ENCODE measurements around the gene DDR1. TPM values are rescaled to one million over a fixed set of nuclear protein-coding genes. Genes with fewer than 3 reads are reported as not detected.
"Not testable (repeated sequence)": the region's sequence is repeated elsewhere in the genome, so short reads cannot be mapped to it uniquely, and the experiment has no call there.

Gene DDR1
- total and polyA plus RNA-seq, 4 donors = 143 to 452 (median 286) TPM

- DNase-seq (ENCODE audit: low read depth in 4 of 6, low spot score in 6 of 6) = no peak
- no CpG with 5 or more reads among the region's 1 CpG for WGBS (ENCODE audit: insufficient coverage)
- Histone ChIP-seq H3K4me3 (ENCODE audit: low read depth, low read length) (no peak overlapping the region), H3K36me3 (ENCODE audit: control insufficient read depth, insufficient read depth, low read length) (peaks cover 46% of the 10 kb centered on the region), H3K9me3 (ENCODE audit: control insufficient read depth, insufficient read depth, low read length) (no peaks in the 10 kb centered on the region), H3K27ac (ENCODE audit: low read depth, low read length) (no peak overlapping the region), H3K4me1 (ENCODE audit: control insufficient read depth, insufficient read depth, low read length) (no peaks in the 10 kb centered on the region), H3K27me3 (ENCODE audit: control insufficient read depth, insufficient read depth, low read length) (no peaks in the 10 kb centered on the region)
Measured at GRCh38 chr6:30900863-30901417, 16.6 kb downstream of the DDR1 start.

GRCh38 chr6:30901436-30901835, 17.1 kb downstream of the DDR1 start:
- Histone ChIP-seq H3K27ac (ENCODE audit: low read depth, low read length) (no peak overlapping the region), H3K9me3 (ENCODE audit: control insufficient read depth, insufficient read depth, low read length) (no peaks in the 10 kb centered on the region)
- DNase-seq (ENCODE audit: low read depth in 4 of 6, low spot score in 6 of 6) = no peak

GRCh38 chr6:30902196-30902595, 17.9 kb downstream of the DDR1 start:
- 69% methylated on average over 9 of the region's 9 CpGs for WGBS (ENCODE audit: insufficient coverage)
- H3K27ac ChIP-seq (ENCODE audit: low read depth, low read length) = not testable (repeated sequence)

More at GRCh38 chr6:30901436-30901835, 17.1 kb downstream of the DDR1 start:
- Histone ChIP-seq H3K27me3 (ENCODE audit: control insufficient read depth, insufficient read depth, low read length) (no peaks in the 10 kb centered on the region), H3K36me3 (ENCODE audit: control insufficient read depth, insufficient read depth, low read length) (peaks cover 41% of the 10 kb centered on the region), H3K4me3 (ENCODE audit: low read depth, low read length) (no peak overlapping the region), H3K4me1 (ENCODE audit: control insufficient read depth, insufficient read depth, low read length) (no peaks in the 10 kb centered on the region)

GRCh38 chr6:30902709-30903108, 18.4 kb downstream of the DDR1 start:
- Histone ChIP-seq H3K27me3 (ENCODE audit: control insufficient read depth, insufficient read depth, low read length) (no peaks in the 10 kb centered on the region), H3K4me3 (ENCODE audit: low read depth, low read length) (no peak overlapping the region), H3K36me3 (ENCODE audit: control insufficient read depth, insufficient read depth, low read length) (peaks cover 28% of the 10 kb centered on the region), H3K4me1 (ENCODE audit: control insufficient read depth, insufficient read depth, low read length) (peaks cover 4% of the 10 kb centered on the region), H3K27ac (ENCODE audit: low read depth, low read length) (no peak overlapping the region), H3K9me3 (ENCODE audit: control insufficient read depth, insufficient read depth, low read length) (no peaks in the 10 kb centered on the region)
- DNase-seq (ENCODE audit: low read depth in 4 of 6, low spot score in 6 of 6) = no peak
- WGBS (ENCODE audit: insufficient coverage) = 47% methylated on average over 4 of the region's 5 CpGs

More at GRCh38 chr6:30902196-30902595, 17.9 kb downstream of the DDR1 start:
- H3K4me1 ChIP-seq (ENCODE audit: control insufficient read depth, insufficient read depth, low read length); H3K27me3 ChIP-seq (ENCODE audit: control insufficient read depth, insufficient read depth, low read length); H3K9me3 ChIP-seq (ENCODE audit: control insufficient read depth, insufficient read depth, low read length); DNase-seq (ENCODE audit: low read depth in 4 of 6, low spot score in 6 of 6); H3K4me3 ChIP-seq (ENCODE audit: low read depth, low read length): not testable (repeated sequence)
- peaks cover 33% of the 10 kb centered on the region for H3K36me3 ChIP-seq (ENCODE audit: control insufficient read depth, insufficient read depth, low read length)

DNA sequence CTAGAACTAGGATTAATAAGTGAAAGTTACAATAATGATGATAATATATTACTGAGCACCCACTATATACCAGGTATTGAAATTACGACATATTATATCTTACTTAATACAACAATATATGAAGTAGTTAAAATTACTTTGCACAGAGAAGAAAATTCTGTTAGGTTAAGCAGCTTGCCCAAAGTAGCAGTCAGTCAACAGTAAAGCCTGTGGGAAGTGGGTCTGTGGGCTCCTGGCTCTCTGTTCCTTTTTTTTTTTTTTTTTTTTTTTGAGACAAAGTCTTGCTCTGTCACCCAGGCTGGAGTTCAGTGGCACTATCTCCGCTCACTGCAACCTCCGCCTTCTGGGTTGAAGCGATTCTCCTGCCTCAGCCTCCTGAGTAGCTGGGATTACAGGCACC, 18.9 kb downstream of the DDR1 start:
- Histone ChIP-seq H3K27me3 (ENCODE audit: control insufficient read depth, insufficient read depth, low read length) (no peaks in the 10 kb centered on the region), H3K4me1 (ENCODE audit: control insufficient read depth, insufficient read depth, low read length) (peaks cover 6% of the 10 kb centered on the region), H3K27ac (ENCODE audit: low read depth, low read length) (no peak overlapping the region), H3K4me3 (ENCODE audit: low read depth, low read length) (no peak overlapping the region), H3K9me3 (ENCODE audit: control insufficient read depth, insufficient read depth, low read length) (no peaks in the 10 kb centered on the region), H3K36me3 (ENCODE audit: control insufficient read depth, insufficient read depth, low read length) (peaks cover 23% of the 10 kb centered on the region)
- no peak for DNase-seq (ENCODE audit: low read depth in 4 of 6, low spot score in 6 of 6)
- 95% methylated on average over 3 of the region's 4 CpGs for WGBS (ENCODE audit: insufficient coverage)

DNA sequence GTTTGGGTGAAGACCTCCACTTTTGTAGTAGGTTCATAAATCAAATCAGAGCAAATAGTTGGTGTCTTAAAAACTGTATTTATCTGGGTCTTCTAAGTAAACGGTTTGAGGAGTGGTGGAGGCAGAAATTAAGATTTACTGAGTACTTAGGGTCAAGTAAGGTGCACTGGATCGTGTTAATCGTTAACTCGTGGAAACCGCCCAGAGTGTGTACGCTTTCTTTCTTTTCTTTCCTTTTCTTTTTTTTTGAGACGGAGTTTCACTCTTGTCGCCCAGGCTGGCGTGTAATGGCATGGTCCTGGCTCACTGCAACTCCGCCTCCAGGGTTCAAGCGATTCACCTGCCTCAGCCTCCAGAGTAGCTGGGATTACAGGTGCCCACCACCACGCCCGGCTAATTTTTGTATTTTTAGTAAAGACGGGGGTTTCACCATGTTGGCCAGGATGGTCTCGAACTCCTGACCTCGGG, 23.0 kb downstream of the DDR1 start:
- 40% methylated on average over 14 of the region's 16 CpGs for WGBS (ENCODE audit: insufficient coverage)
- Histone ChIP-seq H3K4me1 (ENCODE audit: control insufficient read depth, insufficient read depth, low read length) (peaks cover 12% of the 10 kb centered on the region), H3K4me3 (ENCODE audit: low read depth, low read length) (peak overlapping the region; percentile 82), H3K36me3 (ENCODE audit: control insufficient read depth, insufficient read depth, low read length) (peaks cover 27% of the 10 kb centered on the region)
- H3K27ac ChIP-seq (ENCODE audit: low read depth, low read length); DNase-seq (ENCODE audit: low read depth in 4 of 6, low spot score in 6 of 6); H3K27me3 ChIP-seq (ENCODE audit: control insufficient read depth, insufficient read depth, low read length); H3K9me3 ChIP-seq (ENCODE audit: control insufficient read depth, insufficient read depth, low read length): not testable (repeated sequence)

DNA sequence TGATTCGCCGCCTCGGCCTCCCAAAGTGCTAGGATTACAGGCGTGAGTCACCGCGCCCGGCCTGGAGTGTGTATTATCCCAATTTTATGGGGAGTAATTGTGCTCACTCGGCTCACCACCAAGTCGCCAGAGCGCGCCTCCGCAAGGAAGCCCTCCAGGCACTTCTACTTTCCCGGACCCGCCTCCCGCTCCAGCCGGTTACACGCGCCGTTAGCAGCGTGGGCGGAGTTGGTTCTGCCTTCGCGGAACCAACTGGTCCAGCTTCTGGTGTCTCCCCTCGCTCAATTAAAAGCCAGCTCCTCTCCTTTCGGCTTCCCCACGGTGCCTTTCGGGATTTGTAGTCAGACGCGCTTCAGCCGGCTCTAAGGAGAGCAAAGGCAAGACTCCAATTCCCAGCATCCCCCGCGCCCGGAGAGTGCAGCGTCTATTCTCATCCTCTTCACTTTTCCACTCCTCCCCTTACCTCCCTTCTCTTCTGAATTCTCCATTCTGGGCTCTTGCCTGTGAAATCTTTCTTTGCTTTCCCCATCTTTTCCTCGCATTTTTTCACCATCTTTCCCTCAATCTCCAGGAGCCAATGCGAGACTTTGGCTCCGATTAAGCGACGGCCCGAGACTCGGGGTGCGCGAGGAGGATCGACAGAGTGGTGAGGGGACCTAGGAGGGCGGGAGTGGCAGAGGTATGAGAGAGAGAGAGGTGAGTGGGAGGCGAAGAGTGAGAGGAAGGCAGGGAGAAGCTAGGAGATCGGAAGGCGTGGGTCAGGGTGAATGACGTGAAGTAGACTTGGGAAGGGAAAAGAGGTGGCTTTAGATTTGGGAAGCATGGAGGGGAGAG, 23.7 kb downstream of the DDR1 start, which contains the start of gene GTF2H4:
Gene GTF2H4, plus strand, starts transcription at position 450 of the 834 bp plus-strand sequence.
- no peaks in the 10 kb centered on the region for H3K27me3 ChIP-seq (ENCODE audit: control insufficient read depth, insufficient read depth, low read length)
- H3K4me3 ChIP-seq (ENCODE audit: low read depth, low read length) = peak within 1 kb of the TSS; percentile 82
- DNase-seq (ENCODE audit: low read depth in 4 of 6, low spot score in 6 of 6) = peak; percentile 91 to 100 (median 98)
- H3K4me1 ChIP-seq (ENCODE audit: control insufficient read depth, insufficient read depth, low read length) = peaks cover 12% of the 10 kb centered on the region
- under 1% methylated on average over 48 of the region's 49 CpGs for WGBS (ENCODE audit: insufficient coverage)
- H3K36me3 ChIP-seq (ENCODE audit: control insufficient read depth, insufficient read depth, low read length) = peaks cover 30% of the 10 kb centered on the region
- peak within 1 kb of the TSS; percentile 31 for H3K27ac ChIP-seq (ENCODE audit: low read depth, low read length)
- no peaks in the 10 kb centered on the region for H3K9me3 ChIP-seq (ENCODE audit: control insufficient read depth, insufficient read depth, low read length)

DNA sequence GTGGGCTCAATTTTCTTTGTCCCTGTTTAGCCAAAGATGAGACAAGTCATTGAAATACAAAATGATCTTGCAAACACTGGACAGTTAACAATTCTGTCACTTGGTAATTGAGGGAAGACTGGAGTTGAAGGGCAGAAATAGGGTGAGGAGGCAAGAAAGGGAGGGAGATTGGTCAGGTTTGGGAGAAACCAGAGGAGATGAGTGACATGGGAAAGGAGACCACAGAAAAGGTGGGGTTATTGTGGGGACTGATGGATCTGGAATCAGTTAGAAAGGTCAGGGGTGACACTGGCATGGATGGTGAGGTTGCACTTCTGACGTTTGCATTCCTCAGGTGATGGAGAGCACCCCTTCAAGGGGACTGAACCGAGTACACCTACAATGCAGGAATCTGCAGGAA, 24.4 kb downstream of the DDR1 start:
- H3K9me3 ChIP-seq (ENCODE audit: control insufficient read depth, insufficient read depth, low read length) = no peaks in the 10 kb centered on the region
- peaks cover 36% of the 10 kb centered on the region for H3K36me3 ChIP-seq (ENCODE audit: control insufficient read depth, insufficient read depth, low read length)
- no peak overlapping the region for H3K27ac ChIP-seq (ENCODE audit: low read depth, low read length)
- H3K27me3 ChIP-seq (ENCODE audit: control insufficient read depth, insufficient read depth, low read length) = no peaks in the 10 kb centered on the region
- peaks cover 15% of the 10 kb centered on the region for H3K4me1 ChIP-seq (ENCODE audit: control insufficient read depth, insufficient read depth, low read length)
- 5% methylated on average over 2 of the region's 2 CpGs for WGBS (ENCODE audit: insufficient coverage)
- H3K4me3 ChIP-seq (ENCODE audit: low read depth, low read length) = peak overlapping the region; percentile 82
- DNase-seq (ENCODE audit: low read depth in 4 of 6, low spot score in 6 of 6) = no peak

DNA sequence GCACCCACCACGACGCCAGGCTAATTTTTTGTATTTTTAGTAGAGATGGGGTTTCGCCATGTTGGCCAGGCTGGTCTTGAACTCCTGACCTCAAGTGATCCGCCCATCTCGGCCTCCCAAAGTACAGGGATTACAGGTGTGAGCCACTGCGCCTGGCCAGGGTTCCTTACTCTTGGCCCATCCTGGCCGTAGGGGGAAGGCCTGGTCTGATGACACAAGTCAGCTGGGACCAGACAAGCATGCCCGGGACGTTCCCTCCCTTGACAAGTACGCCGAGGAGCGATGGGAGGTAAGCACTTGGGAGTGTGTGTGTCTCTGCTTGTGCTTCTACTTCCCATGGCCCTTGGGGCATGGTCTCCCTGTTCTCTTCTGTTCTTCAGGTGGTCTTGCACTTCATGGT, 26.2 kb downstream of the DDR1 start:
- Histone ChIP-seq H3K4me1 (ENCODE audit: control insufficient read depth, insufficient read depth, low read length) (peaks cover 30% of the 10 kb centered on the region), H3K36me3 (ENCODE audit: control insufficient read depth, insufficient read depth, low read length) (peaks cover 36% of the 10 kb centered on the region)
- H3K27me3 ChIP-seq (ENCODE audit: control insufficient read depth, insufficient read depth, low read length); H3K27ac ChIP-seq (ENCODE audit: low read depth, low read length); H3K4me3 ChIP-seq (ENCODE audit: low read depth, low read length); DNase-seq (ENCODE audit: low read depth in 4 of 6, low spot score in 6 of 6); H3K9me3 ChIP-seq (ENCODE audit: control insufficient read depth, insufficient read depth, low read length): not testable (repeated sequence)
- 98% methylated on average over 9 of the region's 12 CpGs for WGBS (ENCODE audit: insufficient coverage)

Data from spinal cord (tissue), 10 donors.